ENCODE measurements around the gene KCNJ6.
"Not testable (repeated sequence)": the region's sequence is repeated elsewhere in the genome, so short reads cannot be mapped to it uniquely, and the experiment has no call there.

Gene KCNJ6

GRCh38 chr21:37921091-37921490 is 4.8 kb upstream of the KCNJ6 start:
- TF ChIP-seq GATA1 (IDR thresholded peaks at IDR 0.05; ENCODE audit: low read depth, low read length) (no peak), POLR2A (IDR thresholded peaks at IDR 0.05; ENCODE audit: low read length) (no peak)
- DNase-seq = no peak

DNA sequence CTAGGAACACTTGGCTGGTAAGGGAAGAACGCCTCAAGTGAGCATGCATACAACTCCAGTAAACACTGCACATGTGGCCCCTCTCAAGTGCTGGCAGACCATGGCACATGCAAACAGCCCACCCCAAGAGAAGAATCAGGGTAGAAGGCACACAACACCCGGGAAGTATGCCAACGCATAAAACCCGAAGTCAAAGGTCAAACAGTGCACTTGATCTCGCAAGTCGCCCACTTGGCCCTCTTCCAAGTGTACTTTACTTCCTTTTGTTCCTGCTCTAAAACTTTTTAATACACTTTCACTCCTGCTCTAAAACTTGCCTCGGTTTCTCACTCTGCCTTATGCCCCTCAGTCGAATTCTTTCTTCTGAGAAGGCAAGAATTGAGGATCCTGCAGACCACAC is 4.0 kb upstream of the KCNJ6 start:
- DNase-seq = not testable (repeated sequence)

DNA sequence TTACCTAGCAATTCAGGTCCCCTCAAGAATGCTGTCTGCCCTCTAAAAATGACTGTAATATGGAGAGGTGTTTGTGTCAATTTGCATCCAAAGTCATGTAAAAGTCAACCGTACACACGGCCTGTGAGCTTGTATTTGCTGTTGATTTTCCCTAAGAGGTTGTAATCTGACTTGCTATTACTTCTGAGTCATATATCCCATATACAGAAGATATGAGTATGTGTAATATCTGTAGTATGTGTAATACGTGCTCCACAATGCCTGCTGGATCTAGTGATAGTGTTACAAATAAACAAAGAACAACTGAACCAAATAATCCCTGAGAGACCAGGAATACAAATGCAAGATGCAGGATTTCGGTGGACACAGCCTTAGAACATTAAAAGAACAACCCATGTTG is 1.4 kb upstream of the KCNJ6 start:
- no peak for DNase-seq
- no peak for TF ChIP-seq POLR2A (IDR thresholded peaks at IDR 0.05; ENCODE audit: low read length)

- DNase-seq = no peak
- TF ChIP-seq GATA1 (IDR thresholded peaks at IDR 0.05; ENCODE audit: low read depth, low read length) (no peak), POLR2A (IDR thresholded peaks at IDR 0.05; ENCODE audit: low read length) (no peak)
These were observed 332 bp downstream of the KCNJ6 start for GRCh38 chr21:37915941-37916309.

DNA sequence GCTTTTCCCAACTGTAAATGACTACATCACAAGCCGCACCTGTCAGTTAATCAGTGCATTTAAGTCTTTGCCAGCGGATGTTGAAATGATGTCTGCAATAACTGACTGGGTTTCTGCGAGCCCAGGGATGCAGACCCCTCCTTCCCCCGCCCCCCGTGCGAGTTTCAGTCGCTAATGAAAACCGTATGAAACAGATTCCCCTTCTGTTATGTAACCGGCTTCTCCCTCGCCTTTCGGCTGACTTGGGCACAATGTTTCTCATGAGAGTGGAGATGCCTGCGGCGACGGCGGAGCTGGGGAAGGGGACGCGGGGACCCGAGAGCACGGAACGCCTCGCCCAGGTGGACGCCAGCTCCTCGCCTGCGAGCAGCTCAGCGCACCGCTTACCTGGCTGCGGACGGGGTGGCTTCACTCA is 753 bp downstream of the KCNJ6 start:
- TF ChIP-seq POLR2A (IDR thresholded peaks at IDR 0.05; ENCODE audit: low read length) = no peak
- TF ChIP-seq GATA1 (IDR thresholded peaks at IDR 0.05; ENCODE audit: low read depth, low read length) = no peak
- DNase-seq = no peak

GRCh38 chr21:37912616-37913015 is 3.6 kb downstream of the KCNJ6 start:
- DNase-seq = no peak
- TF ChIP-seq POLR2A (IDR thresholded peaks at IDR 0.05; ENCODE audit: low read length) (no peak), GATA1 (IDR thresholded peaks at IDR 0.05; ENCODE audit: low read depth, low read length) (no peak)

DNA sequence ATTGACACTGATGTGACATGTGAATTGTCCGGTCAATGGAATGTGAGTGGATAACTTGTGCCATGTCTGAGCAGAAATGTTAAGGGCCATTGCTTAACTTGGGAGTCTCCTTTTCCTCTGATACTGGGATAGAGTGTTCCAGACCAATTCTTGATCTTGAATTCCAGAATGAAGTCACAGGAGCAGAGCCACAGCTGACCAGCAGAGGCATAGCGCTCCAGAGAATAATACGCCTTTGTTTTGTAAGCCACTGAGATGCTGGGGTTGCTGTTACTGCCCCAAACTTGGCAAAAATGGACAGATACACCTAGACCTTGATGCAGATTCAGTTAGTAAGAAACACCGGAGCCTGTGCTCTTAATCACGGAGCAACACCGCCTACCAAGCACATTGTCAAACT is 6.3 kb downstream of the KCNJ6 start:
- DNase-seq = no peak
- TF ChIP-seq POLR2A (IDR thresholded peaks at IDR 0.05; ENCODE audit: low read length) (no peak), GATA1 (IDR thresholded peaks at IDR 0.05; ENCODE audit: low read depth, low read length) (no peak)

- DNase-seq = no peak
- TF ChIP-seq POLR2A (IDR thresholded peaks at IDR 0.05; ENCODE audit: low read length) (no peak), GATA1 (IDR thresholded peaks at IDR 0.05; ENCODE audit: low read depth, low read length) (no peak)
These were observed 7.6 kb downstream of the KCNJ6 start for GRCh38 chr21:37908691-37909090.

- DNase-seq = no peak
- TF ChIP-seq GATA1 (IDR thresholded peaks at IDR 0.05; ENCODE audit: low read depth, low read length) (no peak), POLR2A (IDR thresholded peaks at IDR 0.05; ENCODE audit: low read length) (no peak)
These were observed 9.2 kb downstream of the KCNJ6 start for GRCh38 chr21:37907076-37907475.

GRCh38 chr21:37905291-37905690 is 11.0 kb downstream of the KCNJ6 start:
- DNase-seq = no peak

DNA sequence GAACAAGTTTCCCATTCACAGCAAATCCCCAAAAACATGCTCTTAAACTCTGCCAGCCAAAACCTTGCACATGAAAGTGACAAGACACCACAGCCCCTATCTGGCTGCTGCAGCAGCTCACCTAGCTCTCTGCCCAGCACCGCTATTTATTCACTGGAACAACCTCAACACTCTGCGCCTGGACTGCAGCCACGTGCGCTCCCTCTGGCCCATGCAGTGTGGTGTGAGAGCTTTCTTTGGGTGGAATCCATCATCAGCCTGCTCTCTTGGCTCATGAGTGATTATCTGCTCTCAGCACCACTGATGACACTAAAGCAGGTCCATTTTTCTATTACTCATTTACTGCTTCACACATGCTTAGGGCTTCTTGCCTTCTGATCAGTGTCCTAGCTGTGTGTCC is 11.4 kb downstream of the KCNJ6 start:
- DNase-seq = no peak
- TF ChIP-seq POLR2A (IDR thresholded peaks at IDR 0.05; ENCODE audit: low read length) (no peak), GATA1 (IDR thresholded peaks at IDR 0.05; ENCODE audit: low read depth, low read length) (no peak)

More at GRCh38 chr21:37905291-37905690, 11.0 kb downstream of the KCNJ6 start:
- TF ChIP-seq GATA1 (IDR thresholded peaks at IDR 0.05; ENCODE audit: low read depth, low read length) (no peak), POLR2A (IDR thresholded peaks at IDR 0.05; ENCODE audit: low read length) (no peak)

DNA sequence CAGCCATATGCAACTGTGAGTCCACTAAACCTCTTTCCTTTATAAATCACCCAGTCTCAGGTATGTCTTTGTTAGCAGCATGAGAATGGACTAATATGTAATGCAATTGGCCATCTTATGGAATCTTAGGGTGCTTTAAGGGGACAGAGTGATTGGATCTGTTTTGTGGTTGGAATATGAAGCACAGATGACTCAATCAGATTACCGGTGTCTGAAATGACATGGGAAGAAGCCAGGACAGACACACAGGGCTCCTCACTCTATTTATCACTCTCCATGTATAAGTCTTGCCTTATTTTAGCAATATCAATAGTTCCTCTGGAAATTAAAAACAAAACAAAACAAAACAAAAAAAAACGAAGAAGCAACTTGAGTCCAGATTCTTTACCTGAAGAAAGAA is 12.9 kb downstream of the KCNJ6 start:
- TF ChIP-seq GATA1 (IDR thresholded peaks at IDR 0.05; ENCODE audit: low read depth, low read length) (no peak), POLR2A (IDR thresholded peaks at IDR 0.05; ENCODE audit: low read length) (no peak)

GRCh38 chr21:37899146-37899545 is 17.1 kb downstream of the KCNJ6 start:
- TF ChIP-seq POLR2A (IDR thresholded peaks at IDR 0.05; ENCODE audit: low read length) (no peak), GATA1 (IDR thresholded peaks at IDR 0.05; ENCODE audit: low read depth, low read length) (no peak)
- no peak for DNase-seq

More for the DNA sequence above, 12.9 kb downstream of the KCNJ6 start:
- DNase-seq = no peak

- TF ChIP-seq POLR2A (IDR thresholded peaks at IDR 0.05; ENCODE audit: low read length) (no peak), GATA1 (IDR thresholded peaks at IDR 0.05; ENCODE audit: low read depth, low read length) (no peak)
- DNase-seq = no peak
These were observed 19.5 kb downstream of the KCNJ6 start for GRCh38 chr21:37896788-37897187.

DNA sequence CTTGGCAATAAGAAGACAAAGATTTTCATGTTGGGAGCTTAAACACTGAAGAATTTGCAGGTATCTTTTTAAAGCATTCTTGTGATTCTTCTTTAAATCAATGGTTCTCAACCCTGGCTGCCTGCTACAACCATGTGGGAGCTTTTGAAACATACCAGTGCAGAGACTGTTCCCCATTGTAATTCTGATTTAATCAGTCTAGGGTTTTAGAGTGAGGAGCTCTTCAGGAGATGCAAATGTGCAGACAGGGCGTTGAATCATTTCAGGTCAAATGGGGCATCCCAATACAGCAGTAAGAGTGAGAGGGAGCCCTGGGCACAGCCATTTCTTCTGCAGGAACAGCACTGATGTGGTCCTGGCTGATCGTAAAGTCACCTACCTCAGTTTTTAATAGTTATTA is 24.3 kb downstream of the KCNJ6 start:
- no peak for DNase-seq
- no peak for TF ChIP-seq POLR2A (IDR thresholded peaks at IDR 0.05; ENCODE audit: low read length)
- TF ChIP-seq GATA1 (IDR thresholded peaks at IDR 0.05; ENCODE audit: low read depth, low read length) = no peak

DNA sequence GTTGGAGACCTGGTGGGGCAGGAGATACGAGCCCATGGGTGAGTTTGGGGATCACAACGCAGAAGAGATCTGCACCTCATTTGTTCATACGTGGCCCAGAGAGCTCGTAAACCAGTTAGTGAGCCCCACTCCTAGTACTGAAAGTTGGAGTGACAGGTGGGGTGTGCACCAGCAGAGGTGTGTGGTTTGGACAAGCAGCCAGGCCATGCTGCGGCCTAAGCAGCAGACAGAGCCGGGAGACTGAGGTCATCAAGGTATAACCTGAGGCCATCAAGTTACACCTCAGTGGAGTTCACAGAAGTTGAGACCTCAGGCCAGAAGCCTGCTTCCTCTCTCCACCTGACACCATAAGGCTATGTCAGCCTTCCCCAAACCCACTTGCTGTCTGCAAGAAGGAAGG is 27.6 kb downstream of the KCNJ6 start:
- no peak for TF ChIP-seq GATA1 (IDR thresholded peaks at IDR 0.05; ENCODE audit: low read depth, low read length)
- no peak for TF ChIP-seq POLR2A (IDR thresholded peaks at IDR 0.05; ENCODE audit: low read length)
- no peak for DNase-seq

Data from erythroblast (primary cell).